GM12878 (cell line): ENCODE data around the gene LCE3C. TPM values are rescaled to one million over a fixed set of nuclear protein-coding genes. Genes with fewer than 3 reads are reported as not detected.

Experiments used
- ATAC-seq: fragments of 200-7000 bp; cut with Tn5 transposase; 3 replicates; pipeline ENCODE4 v1.9.1; 2020; ENCODE audit warnings: mild to moderate bottlenecking, moderate library complexity
- BruUV-seq: library from RNA; stranded (reverse); fragments of 400-500 nt; replicated peaks from 2 replicates; lab custom pipeline; 2021; lab: Mats Ljungman, UMichigan
- CTCF ChIA-PET: fragments of 300-600 bp; sonication (Branson Sonifier 250); formaldehyde crosslinking; extraction: SDS; loops from one replicate; lab custom pipeline; 2021; ENCODE audit warnings: inconsistent platforms; lab: Yijun Ruan, JAX
- POLR2A ChIA-PET: fragments of 350-600 bp; formaldehyde crosslinking; extraction: SDS; loops from one replicate; lab custom pipeline; 2021; ENCODE audit warnings: inconsistent platforms; lab: Charles Lee
- RAD21 ChIA-PET: fragments of 300-600 bp; sonication (Branson Sonifier 250); formaldehyde crosslinking; loops from one replicate; lab custom pipeline; 2023; ENCODE audit warnings: antibody characterized with exemption; ENCODE audit not compliant: unreplicated experiment; lab: Charles Lee
- SMC1A ChIA-PET: fragments of 300-600 bp; sonication (Branson Sonifier 250); formaldehyde crosslinking; loops from one replicate; lab custom pipeline; 2023; ENCODE audit not compliant: unreplicated experiment, uncharacterized antibody; lab: Charles Lee
- DNase-seq: peaks from one replicate; pipeline ENCODE4 v3.0.0-alpha.2; 2011; ENCODE audit warnings: low read depth, low spot score
- FAIRE-seq: peaks from 3 replicates; lab custom pipeline; 2011; peaks lifted over from hg19 to GRCh38; lab: Jason Lieb, UNC
- H2AFZ ChIP-seq: 2 replicates; pipeline ENCODE4 v1.6.0; 2011; ENCODE audit warnings: low read depth, low read length, control low read depth; ENCODE audit not compliant: control insufficient read depth
- H3K27ac ChIP-seq: 2 replicates; pipeline ENCODE4 v1.5.1; 2011; ENCODE audit warnings: control low read depth; ENCODE audit not compliant: control insufficient read depth, insufficient read depth
- H3K27me3 ChIP-seq, 2 experiments: replicated peaks in 1 of 2; 2 replicates each; pipeline versions ENCODE4 v1.6.0 to v1.6.1; 2011; ENCODE audit warnings: low read length in 1 of 2; ENCODE audit not compliant: control insufficient read depth in 2 of 2, insufficient read depth in 2 of 2
- H3K36me3 ChIP-seq, 2 experiments: 2 replicates each; pipeline ENCODE4 v1.5.1; 2011; ENCODE audit warnings: low read length in 1 of 2; ENCODE audit not compliant: control insufficient read depth in 2 of 2, insufficient read depth in 2 of 2
- H3K4me1 ChIP-seq: 2 replicates; pipeline ENCODE4 v1.6.1; 2011; ENCODE audit warnings: mild to moderate bottlenecking, low read length, moderate library complexity, mixed read lengths; ENCODE audit not compliant: control insufficient read depth, insufficient read depth
- H3K4me2 ChIP-seq: 2 replicates; pipeline ENCODE4 v1.6.0; 2011; ENCODE audit warnings: control low read depth; ENCODE audit not compliant: control insufficient read depth, insufficient read depth
- H3K4me3 ChIP-seq: fragments of 200-600 bp; sonication (generic); 2 replicates; pipeline ENCODE4 v1.5.1; 2016
- H3K79me2 ChIP-seq: 2 replicates; pipeline ENCODE4 v1.6.0; 2011; ENCODE audit warnings: low read length; ENCODE audit not compliant: control insufficient read depth, insufficient read depth
- H3K9ac ChIP-seq: 2 replicates; pipeline ENCODE4 v1.8.0; 2011; ENCODE audit warnings: low read length, control low read depth, mixed read lengths; ENCODE audit not compliant: control insufficient read depth, insufficient read depth
- H3K9me3 ChIP-seq: replicated peaks from 3 replicates; pipeline ENCODE4 v1.5.1; 2011; ENCODE audit warnings: mild to moderate bottlenecking, low read length; ENCODE audit not compliant: control insufficient read depth, insufficient read depth
- H4K20me1 ChIP-seq: 2 replicates; pipeline ENCODE4 v1.6.0; 2011; ENCODE audit not compliant: control insufficient read depth, insufficient read depth
- CBFB ChIP-seq: IDR thresholded peaks from 2 replicates; pipeline ENCODE4 v1.6.1; 2016; ENCODE audit warnings: antibody characterized with exemption, low read depth
- ELK1 ChIP-seq: IDR thresholded peaks from 2 replicates; pipeline ENCODE4 v1.6.1; 2012; ENCODE audit warnings: low read depth, low read length, improper control_type of control experiment
- ESRRA ChIP-seq: IDR thresholded peaks from 2 replicates; pipeline ENCODE4 v1.6.1; 2012; ENCODE audit warnings: mild to moderate bottlenecking, low read length, improper control_type of control experiment
- ETV6 ChIP-seq, 2 experiments: fragments of 450-650 bp in 1 of 2; IDR thresholded peaks in 1 of 2; conservative IDR thresholded peaks in 1 of 2; 2 replicates each; pipeline ENCODE4 v1.6.1; 2014; ENCODE audit warnings: antibody characterized with exemption in 1 of 2, borderline replicate concordance in 1 of 2, low read depth in 1 of 2, mild to moderate bottlenecking in 1 of 2, moderate library complexity in 1 of 2
- IRF5 ChIP-seq: fragments of 450-650 bp; IDR thresholded peaks from 2 replicates; pipeline ENCODE4 v1.6.1; 2017; ENCODE audit warnings: borderline replicate concordance
- JUNB ChIP-seq: IDR thresholded peaks from 2 replicates; pipeline ENCODE4 v1.6.1; 2016; ENCODE audit warnings: antibody characterized with exemption, mild to moderate bottlenecking
- MEF2B ChIP-seq: fragments of 450-650 bp; IDR thresholded peaks from 2 replicates; pipeline ENCODE4 v1.6.1; 2018; ENCODE audit warnings: mild to moderate bottlenecking, moderate library complexity; ENCODE audit not compliant: partially characterized antibody, poor library complexity, severe bottlenecking
- NFIC ChIP-seq: IDR thresholded peaks from 2 replicates; pipeline ENCODE4 v1.6.1; 2012; ENCODE audit warnings: low read depth, mild to moderate bottlenecking, inconsistent platforms, low read length, moderate library complexity
- NR2F1 ChIP-seq: fragments of 450-650 bp; conservative IDR thresholded peaks from 2 replicates; pipeline ENCODE4 v1.6.1; 2017; ENCODE audit warnings: mild to moderate bottlenecking
- PAX8 ChIP-seq: fragments of 450-650 bp; IDR thresholded peaks from 2 replicates; pipeline ENCODE4 v1.6.1; 2017; ENCODE audit warnings: mild to moderate bottlenecking, moderate library complexity
- PBX3 ChIP-seq: IDR thresholded peaks from 2 replicates; pipeline ENCODE4 v1.6.1; 2011; ENCODE audit warnings: mild to moderate bottlenecking, low read depth, low read length, moderate library complexity; ENCODE audit not compliant: insufficient replicate concordance
- POLR2AphosphoS2 ChIP-seq: IDR thresholded peaks from 2 replicates; pipeline ENCODE4 v1.6.1; 2011; ENCODE audit warnings: low read depth, mild to moderate bottlenecking, low read length, improper control_type of control experiment, moderate library complexity
- RAD21 ChIP-seq: IDR thresholded peaks from 2 replicates; pipeline ENCODE4 v1.6.1; 2011; ENCODE audit warnings: mild to moderate bottlenecking, low read depth, low read length, moderate library complexity; ENCODE audit not compliant: insufficient read depth
- SKIL ChIP-seq: fragments of 450-650 bp; IDR thresholded peaks from 2 replicates; pipeline ENCODE4 v1.6.1; 2017; ENCODE audit warnings: mild to moderate bottlenecking, low read depth, inconsistent platforms; ENCODE audit not compliant: poor library complexity, severe bottlenecking
- SMAD5 ChIP-seq: IDR thresholded peaks from 2 replicates; pipeline ENCODE4 v1.6.1; 2016; ENCODE audit warnings: antibody characterized with exemption, low read depth
- TCF12 ChIP-seq: IDR thresholded peaks from 2 replicates; pipeline ENCODE4 v1.6.1; 2011; ENCODE audit warnings: low read depth, mild to moderate bottlenecking, low read length
- YY1 ChIP-seq: IDR thresholded peaks from 2 replicates; pipeline ENCODE4 v1.6.1; 2011; ENCODE audit warnings: low read depth, mild to moderate bottlenecking, low read length
- ZSCAN29 ChIP-seq: fragments of 450-650 bp; IDR thresholded peaks from 2 replicates; pipeline ENCODE4 v1.6.1; 2017; ENCODE audit warnings: mild to moderate bottlenecking, moderate library complexity
- in situ Hi-C: fragments of 300-500 bp; cut with MboI; formaldehyde crosslinking; loops from 9 replicates; pipeline ENCODE4 v1.14.3; 2018; ENCODE audit warnings: mixed read lengths
- intact Hi-C: fragments of 100-400 bp; cut with micrococcal nuclease; formaldehyde crosslinking; loops from one replicate; pipeline ENCODE4 v1.14.2; 2022; ENCODE audit not compliant: unreplicated experiment
- polyA plus RNA-seq, 11 experiments: library from polyadenylated mRNA; depleted of rRNA in 4 of 11; unstranded in 6 of 11; stranded (reverse) in 5 of 11; fragments of >200 nt; fragmentation: Nextera tagmentation in 4 of 11; fragmentation: Illumina TruSeq in 1 of 11; extraction: Ambion mirVana in 4 of 11; extraction: Trizol in 1 of 11; gene quantifications; 1 replicate in 1 of 11; 2 replicates in 10 of 11; pipeline versions ENCODE4 v1.2.1 to v1.2.3, GENCODE V29; 2011 to 2016; ENCODE audit warnings: inconsistent platforms in 2 of 11, missing spikeins in 2 of 11, low read depth in 1 of 11
- total RNA-seq, 4 experiments: library from RNA; depleted of rRNA in 3 of 4; stranded (reverse); fragments of >200 nt in 3 of 4; fragmentation: Illumina TruSeq in 1 of 4; extraction: Trizol in 1 of 4; gene quantifications; 2 replicates each; pipeline versions ENCODE4 v1.2.1 to v1.2.3, GENCODE V29; 2013 to 2021

LCE3C gene
- total and polyA plus RNA-seq, 10 of the 15 experiments (the other 5 are each of a cell fraction or from before 2014, with no cell fraction given) = not detected

GRCh38 chr1:152645146-152645545, 45.1 kb downstream of the LCE3C start (continued):
- TF ChIP-seq NFIC (no peak), ZSCAN29 (no peak), ELK1 (no peak), JUNB (no peak)

- CTCF ChIA-PET = interaction anchor here (0.8 to 1.7 kb wide), 4 partner anchors 223 to 631 kb away, joined by 3 to 4 read pairs (median 4); no protein-coding TSS in a partner anchor
- Histone ChIP-seq H3K9me3 (no peaks in the 10 kb centered on the region), H3K79me2 (no peaks in the 10 kb centered on the region), H3K4me3 (no peak overlapping the region), H3K4me1 (no peaks in the 10 kb centered on the region), H3K27me3 (no peaks in the 10 kb centered on the region; a peak in 1 of 4 replicates), H3K4me2 (no peak overlapping the region), H4K20me1 (no peaks in the 10 kb centered on the region), H2AFZ (no peak overlapping the region), H3K27ac (no peak overlapping the region), H3K36me3 (no peaks in the 10 kb centered on the region), H3K9ac (no peak overlapping the region)
- POLR2A ChIA-PET = no interaction called here
- FAIRE-seq (no peak), ATAC-seq (no peak), DNase-seq (no peak)
- in situ Hi-C loops (no loop called here), intact Hi-C loops (no loop called here)
- RAD21 ChIA-PET = no interaction called here
- no TSS peak for BruUV-seq
- TF ChIP-seq PAX8 (no peak), RAD21 (no peak), MEF2B (no peak), SMAD5 (no peak), CBFB (no peak), POLR2AphosphoS2 (no peak), NR2F1 (no peak), SKIL (no peak), PBX3 (no peak), YY1 (no peak), ESRRA (no peak), ETV6 (conservative IDR thresholded peaks at IDR 0.05 in 1 of 2, IDR thresholded peaks at IDR 0.05 in 1 of 2; ENCODE audit: borderline replicate concordance in 1 of 2, low read depth in 1 of 2) (no peak), TCF12 (no peak), IRF5 (no peak)
- SMC1A ChIA-PET = interaction anchor here (1.0 to 1.6 kb wide), 2 partner anchors 10 kb away, joined by 3 to 4 read pairs; no protein-coding TSS in a partner anchor
Measured at GRCh38 chr1:152646656-152647055, 46.6 kb downstream of the LCE3C start.
